HuH-7 (cell line): ENCODE results near the gene DCP1B.

ENCODE experiments used
- DNase-seq: peaks from one replicate; pipeline ENCODE4 v3.0.0; 2011; ENCODE audit warnings: low spot score

The DCP1B gene

GRCh38 chr12:1919284-1919683 is 85.0 kb downstream of the DCP1B start:
- DNase-seq: peak; percentile 2

- peak; percentile 17 for DNase-seq
These were observed 85.4 kb downstream of the DCP1B start for GRCh38 chr12:1918884-1919236.

DNA sequence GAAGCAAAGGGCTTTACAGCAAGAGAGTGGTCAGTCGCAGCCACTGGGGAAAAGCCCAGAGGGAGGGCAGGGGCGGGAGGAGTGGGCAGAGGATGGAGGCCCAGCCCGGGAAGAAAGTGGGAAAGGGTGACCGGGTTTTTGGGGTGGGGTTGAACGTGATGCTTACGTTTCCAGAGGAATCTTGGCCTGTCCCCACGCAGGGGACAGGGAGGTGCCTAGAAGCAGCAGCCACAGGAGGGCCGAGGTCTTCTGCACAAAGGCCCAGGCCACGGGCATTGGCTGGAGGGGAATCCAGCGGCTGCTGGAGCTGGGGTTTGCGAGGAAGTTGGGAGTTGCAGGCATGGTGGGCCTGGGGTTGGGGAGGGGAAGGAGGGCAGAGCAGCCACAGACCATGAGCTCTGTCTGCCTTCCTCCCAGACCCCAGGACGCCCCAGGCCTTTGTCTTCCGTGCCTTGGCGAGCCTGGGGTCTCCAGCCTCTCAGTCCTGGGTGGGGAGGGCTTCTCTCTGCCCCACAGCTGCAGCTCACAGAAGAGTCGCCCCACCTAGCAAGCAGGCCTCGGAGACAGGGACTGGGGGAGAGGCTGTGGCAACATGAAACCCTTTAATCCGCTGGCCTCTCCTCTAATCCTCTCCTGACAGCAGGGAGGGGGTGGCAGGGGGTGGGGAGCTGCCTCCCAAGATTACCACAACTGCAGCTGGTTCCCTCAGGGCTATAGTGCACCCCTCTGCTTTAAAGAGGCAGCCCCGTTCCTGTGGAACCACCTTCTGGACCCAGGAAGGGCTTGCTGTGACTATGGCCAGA is 86.0 kb downstream of the DCP1B start, which contains the start of gene CACNA2D4:
Gene CACNA2D4, minus strand, starts transcription at position 572 of the 803 bp plus-strand sequence. Its CDS starts 179 bp downstream, at position 393.
- DNase-seq: peak; percentile 2

- peak; percentile 1 for DNase-seq
These were observed 86.8 kb downstream of the DCP1B start for GRCh38 chr12:1917172-1918070.

GRCh38 chr12:1916371-1917171 is 87.7 kb downstream of the DCP1B start:
- peak; percentile 2 for DNase-seq

DNA sequence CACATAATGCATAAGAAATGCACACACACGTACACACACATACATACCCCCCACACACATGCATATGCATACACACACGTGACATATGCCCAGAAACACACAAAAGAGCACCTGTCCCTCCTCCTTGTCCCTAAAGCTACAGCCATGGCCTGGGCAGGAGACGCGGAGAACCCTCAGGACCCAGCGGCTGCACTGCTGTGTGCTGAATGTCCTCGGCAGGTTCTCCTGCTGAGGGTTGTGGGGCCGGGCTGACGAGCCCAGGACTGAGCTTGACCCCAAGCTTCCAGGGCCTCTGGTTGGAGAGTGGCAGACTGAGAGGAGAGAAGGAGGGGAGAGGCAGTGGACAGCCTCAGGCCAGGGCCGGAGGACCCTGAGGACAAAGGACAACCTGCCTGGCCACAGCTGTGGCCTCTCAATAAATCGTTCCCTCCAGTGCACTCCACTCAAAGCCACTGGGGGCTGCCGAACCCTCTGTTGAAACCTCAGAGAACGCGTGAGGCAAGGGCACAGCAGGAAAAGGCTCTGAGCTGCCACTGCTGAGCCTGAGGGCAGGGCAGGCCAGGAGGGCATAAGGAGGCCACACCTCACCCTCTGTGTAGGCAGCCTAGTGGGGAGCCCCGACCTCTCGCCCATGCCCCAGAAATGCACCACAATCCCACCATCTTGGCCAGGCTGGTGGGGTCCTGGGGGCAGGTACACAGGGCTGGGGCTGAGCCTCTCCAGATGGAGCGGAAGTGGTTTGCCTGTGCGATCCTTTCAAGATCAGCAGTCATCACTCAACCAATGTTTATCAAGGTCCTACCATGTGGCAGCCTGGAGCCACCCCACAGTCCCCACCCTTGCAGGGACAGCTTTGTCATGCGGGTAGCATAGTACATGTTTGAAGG is 88.9 kb downstream of the DCP1B start:
- DNase-seq: peak; percentile 9

DNA sequence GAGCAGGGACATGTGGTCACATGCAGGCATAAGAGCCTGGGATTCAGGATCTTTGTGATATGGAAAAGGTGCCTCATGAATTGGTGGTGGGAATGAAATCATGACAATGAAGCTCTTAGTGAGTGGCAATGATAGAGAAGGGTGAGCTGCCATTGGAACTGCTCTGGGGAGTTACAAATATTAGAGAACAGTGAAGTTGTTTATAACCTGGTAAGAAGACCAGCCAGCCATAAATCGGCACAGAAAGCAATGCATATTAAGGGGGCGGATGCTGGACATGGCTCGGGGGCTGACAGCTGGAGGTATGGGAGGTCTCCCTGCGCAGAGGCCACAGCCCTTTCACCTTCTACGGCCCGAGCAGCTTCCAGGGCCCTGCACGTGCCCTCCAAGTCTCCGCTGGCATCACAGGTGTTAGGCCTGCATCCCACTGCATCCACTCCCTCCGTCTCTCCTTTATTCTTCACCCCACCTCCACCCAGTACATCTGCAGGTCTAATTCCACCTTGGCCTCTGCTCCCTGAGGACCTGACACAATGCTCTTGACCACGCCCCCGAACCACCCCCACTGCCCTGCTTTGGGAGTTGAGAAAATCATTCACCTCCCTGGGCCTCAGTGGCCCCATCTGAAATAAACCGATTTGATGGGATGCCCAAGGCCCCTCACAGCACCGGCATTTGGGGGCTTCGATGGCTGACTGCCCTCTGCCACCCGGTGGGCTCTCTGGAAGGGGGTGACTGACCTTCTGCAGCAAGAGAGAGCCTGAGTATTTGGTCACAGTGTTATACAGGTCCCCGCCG is 89.9 kb downstream of the DCP1B start:
- DNase-seq: peak; percentile 6

- DNase-seq: peak; percentile 5
These were observed 90.7 kb downstream of the DCP1B start for GRCh38 chr12:1913377-1914113.

DNA sequence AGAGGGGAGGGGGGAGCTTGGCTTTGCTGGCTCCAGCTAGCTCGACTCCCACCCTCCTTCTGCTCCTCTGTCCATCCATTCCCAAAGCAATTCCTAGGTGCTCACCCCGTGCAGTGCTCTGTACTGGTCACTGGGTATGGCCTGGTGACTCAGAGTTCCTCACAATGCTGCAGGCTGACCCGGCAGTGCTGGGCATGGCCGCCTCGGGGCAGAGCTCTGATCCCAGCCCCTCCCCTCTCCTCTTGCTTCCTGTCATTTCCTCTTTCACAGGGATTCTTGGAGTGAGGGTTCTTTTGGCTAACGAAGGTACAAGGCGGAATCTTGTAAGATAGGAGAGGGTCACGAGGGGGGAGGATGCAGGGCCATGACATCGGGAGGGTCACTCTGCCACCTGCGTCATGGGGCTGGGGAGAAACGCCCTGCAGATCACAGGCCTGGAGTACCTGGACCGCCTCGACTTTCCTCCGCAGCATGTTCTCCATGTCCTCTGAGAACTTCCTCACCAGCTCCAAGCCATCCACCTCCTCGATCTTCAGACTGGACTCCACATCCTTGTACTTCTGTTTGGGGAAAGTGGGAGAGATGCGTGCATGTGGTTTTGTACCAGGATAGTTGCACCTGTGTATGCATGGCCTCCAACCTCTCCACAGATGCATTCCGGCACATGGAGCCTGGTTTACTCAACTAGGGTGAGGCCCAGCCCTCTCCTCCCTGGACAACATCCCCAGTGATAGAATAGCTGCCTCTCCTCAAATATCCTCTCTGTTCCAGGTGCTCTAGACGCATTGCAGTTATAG is 91.5 kb downstream of the DCP1B start:
- peak; percentile 5 for DNase-seq

GRCh38 chr12:1911598-1912575 is 92.4 kb downstream of the DCP1B start:
- peak; percentile 7 for DNase-seq

- DNase-seq: no peak
These were observed 93.8 kb downstream of the DCP1B start for GRCh38 chr12:1910468-1910867.

DNA sequence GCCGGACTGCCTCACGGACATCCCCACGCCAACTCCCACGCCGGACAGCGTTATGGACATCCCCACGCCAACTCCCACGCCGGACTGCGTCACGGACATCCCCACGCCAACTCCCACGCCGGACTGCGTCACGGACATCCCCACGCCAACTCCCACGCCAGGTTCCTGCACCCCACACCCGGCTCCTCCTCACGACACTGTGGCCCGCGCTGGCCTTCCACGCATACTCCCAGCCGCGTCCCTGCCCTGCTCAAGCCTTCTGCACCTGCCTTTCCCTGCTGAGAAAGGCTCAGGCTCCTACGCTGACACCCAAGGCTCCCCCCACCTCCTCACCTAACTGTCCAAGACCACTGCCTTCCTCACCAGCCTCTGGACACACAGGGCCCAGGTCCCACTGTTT is 95.5 kb downstream of the DCP1B start:
- peak; percentile 8 for DNase-seq

GRCh38 chr12:1907652-1908611 is 96.3 kb downstream of the DCP1B start:
- DNase-seq: peak; percentile 59

DNA sequence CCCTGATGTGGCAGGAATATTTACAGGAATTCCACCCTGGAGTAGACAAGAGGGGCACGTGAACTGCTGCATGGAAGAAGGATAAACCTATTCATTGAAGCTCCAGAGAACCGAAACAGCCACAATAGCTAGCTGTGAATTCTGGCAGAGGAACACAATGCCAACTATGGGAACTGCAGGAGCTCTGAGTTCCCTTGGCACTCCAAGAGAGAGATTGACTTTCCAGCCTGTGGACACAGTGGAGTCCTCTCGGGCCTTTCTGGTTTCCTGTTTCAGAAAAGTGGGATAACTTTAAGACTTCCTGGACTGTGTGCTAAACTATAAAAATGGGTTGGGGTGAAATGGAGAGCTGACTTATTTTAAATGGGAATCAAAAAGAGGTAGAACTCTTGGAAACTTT is 97.7 kb downstream of the DCP1B start:
- no peak for DNase-seq

DNA sequence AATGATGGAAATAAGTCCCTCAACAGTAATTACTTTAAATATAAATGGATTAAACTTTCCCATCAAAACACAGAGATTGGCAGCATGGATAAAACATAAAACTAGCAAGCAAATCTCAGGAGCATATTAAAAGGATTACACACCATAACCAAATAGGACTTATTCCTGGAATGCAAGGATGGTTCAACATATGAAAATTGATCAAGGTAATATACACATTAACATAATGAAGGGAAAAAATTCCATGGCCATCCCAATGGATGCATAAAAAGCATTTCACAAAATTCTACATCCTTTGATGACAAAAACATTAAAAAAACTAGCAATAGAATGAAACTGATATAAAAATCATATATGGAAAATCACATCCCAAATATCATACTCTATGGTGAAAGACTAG is 99.4 kb downstream of the DCP1B start:
- no peak for DNase-seq

DNA sequence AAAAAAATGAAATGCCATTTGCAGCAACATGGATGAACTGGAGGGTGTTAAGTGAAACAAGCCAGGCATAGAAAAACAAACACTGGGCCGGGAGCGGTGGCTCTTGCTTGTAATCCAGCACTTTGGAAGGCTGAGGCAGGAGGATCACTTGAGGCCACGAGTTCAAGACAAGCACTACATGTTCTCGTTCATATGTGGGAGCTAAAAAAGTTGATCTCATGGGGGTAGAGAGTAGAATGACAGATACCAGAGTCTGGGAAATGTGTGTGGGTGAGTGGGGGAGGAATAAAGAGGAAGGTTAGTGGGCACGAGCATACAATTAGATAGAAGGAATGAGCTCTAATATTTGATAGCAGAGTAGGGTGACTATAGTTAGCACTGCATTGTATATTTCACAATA is 107.3 kb downstream of the DCP1B start:
- no peak for DNase-seq
